ENCODE data around the gene HSD17B13. TPM values are rescaled to one million over a fixed set of nuclear protein-coding genes. Genes with fewer than 3 reads are reported as not detected.

Gene HSD17B13
- total and polyA plus RNA-seq, 4 donors = 0.15 to 3.1 (median 0.68) TPM

DNA sequence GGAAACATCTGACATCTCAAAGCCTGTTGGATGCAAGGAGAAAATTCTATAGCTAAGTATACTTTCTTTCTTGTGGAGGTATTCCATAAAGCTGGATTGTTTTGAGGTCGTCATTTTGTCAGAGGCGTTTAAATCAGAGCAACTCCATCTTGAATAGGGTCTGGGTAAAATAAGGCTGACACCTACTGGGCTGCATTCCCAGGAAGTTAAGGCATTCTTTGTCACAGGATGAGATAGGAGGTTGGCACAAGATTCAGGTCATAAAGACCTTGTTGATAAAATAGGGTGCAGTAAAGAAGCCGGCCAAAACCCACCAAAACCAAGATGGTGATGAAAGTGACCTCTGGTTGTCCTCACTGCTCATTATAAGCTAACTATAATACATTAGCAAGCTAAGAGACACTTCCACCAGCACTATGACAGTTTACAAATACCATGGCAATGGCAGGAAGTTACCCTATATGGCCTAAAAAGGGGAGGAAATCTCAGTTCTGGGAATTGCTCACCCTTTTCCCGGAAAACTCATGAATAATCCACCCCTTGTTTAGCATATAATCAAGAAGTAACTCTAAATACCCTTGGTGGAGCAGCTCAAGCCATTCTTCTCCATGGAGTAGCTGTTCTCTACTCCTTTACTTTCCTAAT, 11.9 kb downstream of the HSD17B13 start:
- no peak overlapping the region for H3K9ac ChIP-seq (ENCODE audit: insufficient read depth in 1 of 2, low read length in 2 of 2)
- no peak for DNase-seq

DNA sequence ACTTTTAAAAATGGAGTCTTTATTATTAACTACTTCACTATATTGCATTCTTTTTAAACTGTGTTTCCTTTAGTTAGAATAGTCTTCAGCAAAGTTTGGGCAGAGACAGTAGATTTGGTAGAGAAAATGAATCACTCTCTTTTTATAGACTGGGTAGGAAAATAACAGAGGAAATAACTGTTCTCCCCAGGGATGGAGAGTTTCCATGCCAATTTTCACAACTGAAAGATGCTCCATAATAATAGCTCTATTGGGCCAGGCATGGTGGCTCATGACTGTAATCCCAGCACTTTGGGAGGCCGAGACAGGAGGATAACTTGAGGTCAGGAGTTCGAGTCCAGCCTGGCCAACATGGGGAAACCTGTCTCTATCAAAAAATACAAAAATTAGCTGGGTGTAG, 13.1 kb downstream of the HSD17B13 start:
- H3K27me3 ChIP-seq (ENCODE audit: control insufficient read depth in 3 of 3, insufficient read depth in 3 of 3, low read length in 2 of 3) = no peaks in the 10 kb centered on the region
- H3K36me3 ChIP-seq (ENCODE audit: control insufficient read depth in 4 of 4, insufficient read depth in 4 of 4, low read length in 4 of 4) = no peaks in the 10 kb centered on the region
- no peak for ATAC-seq (ENCODE audit: insufficient read depth, low FRiP score)
- 93 to 94% methylated on average over 2 of the region's 2 CpGs for WGBS, 2 donors
- no peak for DNase-seq
- H3K9ac ChIP-seq (ENCODE audit: insufficient read depth in 1 of 2, low read length in 2 of 2) = no peak overlapping the region
- TF ChIP-seq, protein P1, sequence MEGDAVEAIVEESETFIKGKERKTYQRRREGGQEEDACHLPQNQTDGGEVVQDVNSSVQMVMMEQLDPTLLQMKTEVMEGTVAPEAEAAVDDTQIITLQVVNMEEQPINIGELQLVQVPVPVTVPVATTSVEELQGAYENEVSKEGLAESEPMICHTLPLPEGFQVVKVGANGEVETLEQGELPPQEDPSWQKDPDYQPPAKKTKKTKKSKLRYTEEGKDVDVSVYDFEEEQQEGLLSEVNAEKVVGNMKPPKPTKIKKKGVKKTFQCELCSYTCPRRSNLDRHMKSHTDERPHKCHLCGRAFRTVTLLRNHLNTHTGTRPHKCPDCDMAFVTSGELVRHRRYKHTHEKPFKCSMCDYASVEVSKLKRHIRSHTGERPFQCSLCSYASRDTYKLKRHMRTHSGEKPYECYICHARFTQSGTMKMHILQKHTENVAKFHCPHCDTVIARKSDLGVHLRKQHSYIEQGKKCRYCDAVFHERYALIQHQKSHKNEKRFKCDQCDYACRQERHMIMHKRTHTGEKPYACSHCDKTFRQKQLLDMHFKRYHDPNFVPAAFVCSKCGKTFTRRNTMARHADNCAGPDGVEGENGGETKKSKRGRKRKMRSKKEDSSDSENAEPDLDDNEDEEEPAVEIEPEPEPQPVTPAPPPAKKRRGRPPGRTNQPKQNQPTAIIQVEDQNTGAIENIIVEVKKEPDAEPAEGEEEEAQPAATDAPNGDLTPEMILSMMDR (IDR thresholded peaks at IDR 0.05; ENCODE audit: control extremely low read depth, extremely low read depth) = no peak
- H3K9me3 ChIP-seq (ENCODE audit: control insufficient read depth in 4 of 4, insufficient read depth in 3 of 4, low read length in 3 of 4) = no peaks in the 10 kb centered on the region
- H3K4me1 ChIP-seq (ENCODE audit: control insufficient read depth in 5 of 5, insufficient read depth in 5 of 5, low read length in 5 of 5) = no peaks in the 10 kb centered on the region
- no peak overlapping the region for H3K4me3 ChIP-seq
- H3K27ac ChIP-seq (ENCODE audit: low read depth in 1 of 2, low read length in 1 of 2) = no peak overlapping the region

More for the DNA sequence above, 11.9 kb downstream of the HSD17B13 start:
- Histone ChIP-seq H3K4me1 (ENCODE audit: control insufficient read depth in 5 of 5, insufficient read depth in 5 of 5, low read length in 5 of 5) (no peaks in the 10 kb centered on the region), H3K4me3 (no peak overlapping the region), H3K27me3 (ENCODE audit: control insufficient read depth in 3 of 3, insufficient read depth in 3 of 3, low read length in 2 of 3) (no peaks in the 10 kb centered on the region), H3K36me3 (ENCODE audit: control insufficient read depth in 4 of 4, insufficient read depth in 4 of 4, low read length in 4 of 4) (no peaks in the 10 kb centered on the region), H3K27ac (ENCODE audit: low read depth in 1 of 2, low read length in 1 of 2) (no peak overlapping the region), H3K9me3 (ENCODE audit: control insufficient read depth in 4 of 4, insufficient read depth in 3 of 4, low read length in 3 of 4) (no peaks in the 10 kb centered on the region)
- ATAC-seq (ENCODE audit: insufficient read depth, low FRiP score) = no peak
- WGBS, 2 donors = 75% methylated on average over 4 of the region's 4 CpGs
- TF ChIP-seq, protein P1 (IDR thresholded peaks at IDR 0.05; ENCODE audit: control extremely low read depth, extremely low read depth) = no peak

DNA sequence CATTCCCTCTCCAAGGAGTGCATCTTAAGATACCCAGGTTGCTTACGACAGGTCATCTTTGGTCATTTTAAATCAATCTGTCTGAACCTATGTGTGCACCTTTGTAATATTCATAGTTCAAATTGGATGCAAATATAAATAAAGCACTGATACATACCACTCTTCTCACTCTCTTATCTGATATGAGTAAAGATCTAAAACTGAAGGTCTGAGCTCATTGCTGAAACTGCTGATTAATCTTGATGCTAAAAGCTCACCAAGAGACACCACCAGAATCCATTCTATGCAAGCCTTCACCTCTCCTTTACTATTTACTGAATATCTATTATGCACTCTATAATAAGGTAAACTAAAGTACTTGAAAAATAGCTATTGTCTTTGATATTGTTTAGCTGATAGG, 16.6 kb downstream of the HSD17B13 start:
- Histone ChIP-seq H3K4me3 (no peak overlapping the region), H3K27me3 (ENCODE audit: control insufficient read depth in 3 of 3, insufficient read depth in 3 of 3, low read length in 2 of 3) (no peaks in the 10 kb centered on the region), H3K9me3 (ENCODE audit: control insufficient read depth in 4 of 4, insufficient read depth in 3 of 4, low read length in 3 of 4) (no peaks in the 10 kb centered on the region), H3K9ac (ENCODE audit: insufficient read depth in 1 of 2, low read length in 2 of 2) (no peak overlapping the region), H3K36me3 (ENCODE audit: control insufficient read depth in 4 of 4, insufficient read depth in 4 of 4, low read length in 4 of 4) (no peaks in the 10 kb centered on the region), H3K27ac (ENCODE audit: low read depth in 1 of 2, low read length in 1 of 2) (no peak overlapping the region), H3K4me1 (ENCODE audit: control insufficient read depth in 5 of 5, insufficient read depth in 5 of 5, low read length in 5 of 5) (no peaks in the 10 kb centered on the region)
- TF ChIP-seq, protein P1 (IDR thresholded peaks at IDR 0.05; ENCODE audit: control extremely low read depth, extremely low read depth) = no peak
- WGBS, 2 donors = 100% methylated on average over 1 of the region's 1 CpG
- DNase-seq = no peak
- no peak for ATAC-seq (ENCODE audit: insufficient read depth, low FRiP score)

DNA sequence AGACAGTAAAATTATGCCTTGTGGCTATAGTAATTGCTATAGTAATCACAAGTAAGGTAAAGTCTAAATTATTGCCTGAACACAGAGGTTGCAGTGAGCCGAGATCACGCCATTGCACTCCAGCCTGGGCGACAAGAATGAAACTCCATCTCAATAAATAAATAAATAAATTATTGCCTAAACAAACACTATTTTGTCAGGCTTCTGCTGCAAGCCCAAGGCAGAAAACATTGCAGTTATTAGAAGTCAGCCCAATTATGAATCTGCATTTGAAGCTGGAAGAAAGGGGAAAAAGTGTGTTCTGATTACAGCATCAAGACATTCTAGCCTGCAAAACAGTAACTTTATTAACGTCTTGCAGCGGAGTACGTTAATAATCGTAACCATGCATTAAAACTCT, 17.1 kb downstream of the HSD17B13 start:
- H3K27ac ChIP-seq (ENCODE audit: low read depth in 1 of 2, low read length in 1 of 2) = no peak overlapping the region
- TF ChIP-seq, protein P1 (IDR thresholded peaks at IDR 0.05; ENCODE audit: control extremely low read depth, extremely low read depth) = no peak
- H3K9me3 ChIP-seq (ENCODE audit: control insufficient read depth in 4 of 4, insufficient read depth in 3 of 4, low read length in 3 of 4) = no peaks in the 10 kb centered on the region
- no peaks in the 10 kb centered on the region for H3K27me3 ChIP-seq (ENCODE audit: control insufficient read depth in 3 of 3, insufficient read depth in 3 of 3, low read length in 2 of 3)
- H3K9ac ChIP-seq (ENCODE audit: insufficient read depth in 1 of 2, low read length in 2 of 2) = no peak overlapping the region
- no peaks in the 10 kb centered on the region for H3K4me1 ChIP-seq (ENCODE audit: control insufficient read depth in 5 of 5, insufficient read depth in 5 of 5, low read length in 5 of 5)
- WGBS, 2 donors = 90 to 96% methylated on average over 7 of the region's 7 CpGs
- ATAC-seq (ENCODE audit: insufficient read depth, low FRiP score) = no peak
- DNase-seq = no peak
- H3K36me3 ChIP-seq (ENCODE audit: control insufficient read depth in 4 of 4, insufficient read depth in 4 of 4, low read length in 4 of 4) = no peaks in the 10 kb centered on the region
- no peak overlapping the region for H3K4me3 ChIP-seq
